ENCODE measurements around the gene NAPA. TPM values are rescaled to one million over a fixed set of nuclear protein-coding genes. Genes with fewer than 3 reads are reported as not detected.

Gene NAPA
- total and polyA plus RNA-seq, 8 donors, result 106 to 131 (median 119) TPM

DNA sequence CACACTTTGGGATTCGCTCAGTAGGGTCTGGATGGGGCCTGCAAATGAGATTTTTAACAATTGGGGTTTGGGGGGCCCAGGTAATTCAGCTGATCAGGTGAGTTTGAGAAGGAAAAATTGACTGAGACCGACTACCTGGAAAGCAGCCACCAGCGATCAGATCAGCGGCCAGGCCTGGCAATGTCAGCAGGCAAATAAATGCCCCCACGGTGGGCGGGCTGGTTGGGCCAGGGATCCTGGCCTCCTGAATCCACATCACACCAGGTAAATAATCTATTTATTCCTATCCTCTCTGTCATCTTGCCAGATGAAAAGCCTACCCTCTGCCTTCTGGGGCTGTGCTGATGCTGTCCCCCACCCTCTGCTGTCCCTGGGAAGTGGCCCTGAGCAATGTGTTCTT lies 9.4 kb downstream of the NAPA start:
- H3K36me3 ChIP-seq, result peaks cover 0 to 56% of the 10 kb centered on the region in 2 donors
- no peaks in the 10 kb centered on the region for H3K9me3 ChIP-seq

DNA sequence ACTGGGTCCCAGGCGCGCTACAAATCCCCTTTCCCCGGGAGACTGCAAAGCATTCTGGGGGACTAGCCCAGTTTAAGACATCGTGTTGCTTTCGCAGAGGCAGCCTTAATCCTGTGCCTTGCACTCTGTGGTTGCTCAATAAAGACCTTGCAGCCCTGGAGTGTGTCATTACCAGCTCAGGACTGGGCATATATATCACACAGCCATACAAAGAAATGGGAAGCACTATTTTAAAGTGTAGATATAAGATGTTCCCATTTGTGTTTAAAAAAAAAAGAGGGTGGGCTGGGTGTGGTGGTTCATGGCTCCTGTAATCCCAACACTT lies 11.1 kb downstream of the NAPA start:
- no peak overlapping the region for H3K4me3 ChIP-seq
- no peak overlapping the region for H3K27ac ChIP-seq
- intact Hi-C loops (cut with DNase I), result no loop called here
- TF ChIP-seq, protein P1, sequence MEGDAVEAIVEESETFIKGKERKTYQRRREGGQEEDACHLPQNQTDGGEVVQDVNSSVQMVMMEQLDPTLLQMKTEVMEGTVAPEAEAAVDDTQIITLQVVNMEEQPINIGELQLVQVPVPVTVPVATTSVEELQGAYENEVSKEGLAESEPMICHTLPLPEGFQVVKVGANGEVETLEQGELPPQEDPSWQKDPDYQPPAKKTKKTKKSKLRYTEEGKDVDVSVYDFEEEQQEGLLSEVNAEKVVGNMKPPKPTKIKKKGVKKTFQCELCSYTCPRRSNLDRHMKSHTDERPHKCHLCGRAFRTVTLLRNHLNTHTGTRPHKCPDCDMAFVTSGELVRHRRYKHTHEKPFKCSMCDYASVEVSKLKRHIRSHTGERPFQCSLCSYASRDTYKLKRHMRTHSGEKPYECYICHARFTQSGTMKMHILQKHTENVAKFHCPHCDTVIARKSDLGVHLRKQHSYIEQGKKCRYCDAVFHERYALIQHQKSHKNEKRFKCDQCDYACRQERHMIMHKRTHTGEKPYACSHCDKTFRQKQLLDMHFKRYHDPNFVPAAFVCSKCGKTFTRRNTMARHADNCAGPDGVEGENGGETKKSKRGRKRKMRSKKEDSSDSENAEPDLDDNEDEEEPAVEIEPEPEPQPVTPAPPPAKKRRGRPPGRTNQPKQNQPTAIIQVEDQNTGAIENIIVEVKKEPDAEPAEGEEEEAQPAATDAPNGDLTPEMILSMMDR (IDR thresholded peaks at IDR 0.05), result no peak
- peaks cover 0 to 20% of the 10 kb centered on the region in 2 donors for H3K4me1 ChIP-seq
- H3K9me3 ChIP-seq, result no peaks in the 10 kb centered on the region
- no peak for DNase-seq
- no peaks in the 10 kb centered on the region for H3K27me3 ChIP-seq
- peaks cover 0 to 73% of the 10 kb centered on the region in 2 donors for H3K36me3 ChIP-seq
- ATAC-seq, result no peak

More for the DNA sequence above, 9.4 kb downstream of the NAPA start:
- Histone ChIP-seq H3K27me3 (no peaks in the 10 kb centered on the region), H3K27ac (no peak overlapping the region), H3K4me3 (no peak overlapping the region), H3K4me1 (peaks cover 8 to 38% of the 10 kb centered on the region in 2 donors)
- intact Hi-C loops (cut with DNase I), result no loop called here
- TF ChIP-seq, protein P1 (IDR thresholded peaks at IDR 0.05), result no peak
- DNase-seq (peak in 1 of 4 donors; percentile 43), ATAC-seq (no peak)

DNA sequence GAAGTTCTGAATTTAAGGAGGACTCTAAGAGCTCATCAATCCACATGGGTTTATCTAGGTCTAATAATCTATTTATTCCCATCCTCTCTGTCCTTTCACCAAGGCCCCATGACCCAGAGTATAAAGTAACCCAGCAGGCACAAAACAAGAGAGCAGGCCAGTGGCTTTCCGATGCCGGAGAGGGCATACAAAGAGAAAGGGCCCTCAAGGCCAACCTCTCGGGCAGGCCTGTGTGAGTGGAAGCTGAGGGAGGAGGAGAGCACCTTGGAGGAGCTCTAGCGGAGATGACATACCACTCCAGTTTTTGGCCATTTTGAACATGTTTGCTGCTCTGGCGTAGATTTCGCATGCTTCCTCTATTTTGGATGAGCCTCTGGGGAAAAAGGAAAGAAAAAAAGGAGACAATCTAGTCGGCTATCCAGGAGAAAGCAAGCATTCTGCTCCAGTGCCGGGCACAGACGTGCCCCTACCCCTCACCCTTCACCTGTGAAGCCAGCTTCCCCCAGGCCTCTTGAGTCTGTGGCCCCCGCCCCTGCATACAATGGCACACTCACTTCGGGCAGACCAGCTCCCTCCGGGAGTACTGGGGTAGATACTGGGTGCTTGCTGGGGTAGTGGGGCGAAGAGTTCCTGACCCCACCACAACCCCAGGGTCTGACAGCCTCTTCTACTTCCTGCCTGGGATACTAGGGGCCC lies 11.6 kb downstream of the NAPA start:
- Histone ChIP-seq H3K27me3 (no peaks in the 10 kb centered on the region), H3K9me3 (no peaks in the 10 kb centered on the region), H3K4me3 (no peak overlapping the region), H3K4me1 (peaks cover 0 to 16% of the 10 kb centered on the region in 2 donors), H3K36me3 (peaks cover 0 to 78% of the 10 kb centered on the region in 2 donors), H3K27ac (no peak overlapping the region)
- peak in 1 of 4 donors; percentile 42 for DNase-seq
- no peak for ATAC-seq
- intact Hi-C loops (cut with DNase I), result no loop called here
- TF ChIP-seq, protein P1 (IDR thresholded peaks at IDR 0.05), result no peak

DNA sequence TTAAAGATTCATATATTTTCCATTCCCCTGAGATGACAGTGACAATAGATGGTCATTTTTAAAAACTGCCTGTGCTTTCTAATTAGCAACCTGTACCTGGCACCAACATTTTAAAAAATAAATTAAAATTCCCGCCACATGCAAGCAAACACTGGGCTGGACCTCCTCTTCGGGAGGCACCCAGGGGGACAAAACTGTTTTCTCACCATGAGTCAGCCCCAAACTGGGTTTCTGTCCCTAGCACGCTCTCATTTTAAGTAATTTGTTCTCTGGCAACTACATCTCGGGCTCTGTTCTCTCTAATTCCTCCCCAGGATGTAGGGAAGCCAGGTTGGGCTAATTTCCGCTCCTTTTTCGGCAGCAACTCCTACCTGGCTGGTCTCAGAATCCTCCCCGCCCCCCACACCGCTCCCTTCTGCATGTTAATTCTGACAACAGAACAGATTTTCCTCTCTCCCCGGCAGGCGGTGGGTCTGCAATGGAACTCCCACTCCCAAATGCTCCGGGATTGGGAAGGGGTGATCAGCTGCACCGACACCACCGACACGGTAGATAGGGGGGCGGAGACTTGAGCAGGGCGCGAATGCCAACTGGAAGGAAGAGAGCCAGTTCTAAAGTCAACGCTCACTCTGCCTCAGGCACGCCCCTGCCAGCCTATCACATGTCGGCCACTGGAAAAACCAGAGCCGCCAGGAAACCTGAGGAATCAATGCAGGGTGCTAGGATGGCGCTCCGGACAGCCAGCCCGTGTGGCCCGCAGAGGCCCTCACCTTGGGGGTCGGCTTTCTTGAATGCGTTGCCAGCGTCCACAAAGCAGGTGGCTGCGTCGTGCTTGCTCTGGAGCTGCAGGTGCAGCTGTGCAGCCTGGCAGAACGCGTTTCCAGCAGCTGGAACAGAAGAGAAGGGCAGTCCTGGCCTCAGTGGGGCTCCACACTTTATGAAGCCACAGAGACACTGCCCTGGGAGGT lies 14.7 kb downstream of the NAPA start:
- intact Hi-C loops (cut with DNase I), result no loop called here
- Histone ChIP-seq H3K4me3 (no peak overlapping the region), H3K4me1 (no peaks in the 10 kb centered on the region), H3K27me3 (no peaks in the 10 kb centered on the region), H3K36me3 (peaks cover 0 to 93% of the 10 kb centered on the region in 2 donors), H3K9me3 (no peaks in the 10 kb centered on the region), H3K27ac (no peak overlapping the region)
- no peak for ATAC-seq
- TF ChIP-seq, protein P1 (IDR thresholded peaks at IDR 0.05), result no peak
- peak in 1 of 4 donors; percentile 57 for DNase-seq

DNA sequence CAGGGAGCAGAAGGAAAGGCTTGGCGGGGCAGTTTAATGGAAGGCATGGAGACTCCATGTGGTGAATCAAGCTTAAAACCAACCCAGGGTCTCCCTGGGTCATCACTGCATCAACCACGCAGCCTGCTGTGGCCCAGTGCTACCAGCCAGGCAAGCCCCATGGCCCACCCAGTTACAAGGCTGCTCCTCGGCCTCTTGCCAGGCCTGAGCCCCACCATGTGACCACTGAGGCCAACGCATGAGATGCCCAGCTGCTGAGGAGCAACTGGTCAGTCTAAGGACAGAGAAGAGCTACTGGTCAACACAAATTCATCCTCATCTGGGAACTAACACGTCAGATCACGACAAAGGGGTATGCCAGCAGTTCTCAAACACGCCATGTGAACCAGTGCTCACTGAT lies 15.5 kb downstream of the NAPA start:
- TF ChIP-seq, protein P1 (IDR thresholded peaks at IDR 0.05), result no peak
- no peaks in the 10 kb centered on the region for H3K9me3 ChIP-seq
- H3K4me1 ChIP-seq, result no peaks in the 10 kb centered on the region
- H3K4me3 ChIP-seq, result no peak overlapping the region
- ATAC-seq, result no peak
- H3K27me3 ChIP-seq, result no peaks in the 10 kb centered on the region
- peaks cover 0 to 96% of the 10 kb centered on the region in 2 donors for H3K36me3 ChIP-seq
- H3K27ac ChIP-seq, result no peak overlapping the region
- peak in 1 of 4 donors; percentile 32 for DNase-seq
- intact Hi-C loops (cut with DNase I), result no loop called here

Data from left lung (tissue), 10 donors.